Hematopoietic multipotent progenitor cell treated with erythropoietin and hydrocortisone succinate and interleukin-3 and kit ligand, for 17 days (in vitro differentiated cells): ENCODE data around the gene CGB2.
"Not testable (repeated sequence)": the region's sequence is repeated elsewhere in the genome, so short reads cannot be mapped to it uniquely, and the experiment has no call there.

Experiments used
- DNase-seq: peaks from one replicate; pipeline ENCODE4 v3.0.0-alpha.2; 2015; ENCODE audit warnings: low spot score

The CGB2 gene

GRCh38 chr19:49038111-49038510 is 6.4 kb downstream of the CGB2 start:
- not testable (repeated sequence) for DNase-seq

- not testable (repeated sequence) for DNase-seq
These were observed 7.0 kb downstream of the CGB2 start for GRCh38 chr19:49038557-49039276.

- DNase-seq: not testable (repeated sequence)
These were observed 8.0 kb downstream of the CGB2 start for GRCh38 chr19:49039736-49040135.

- no peak for DNase-seq
These were observed 10.5 kb downstream of the CGB2 start for GRCh38 chr19:49042177-49042576.

GRCh38 chr19:49042666-49043065 is 11.0 kb downstream of the CGB2 start:
- DNase-seq: not testable (repeated sequence)

GRCh38 chr19:49043548-49043947 is 11.9 kb downstream of the CGB2 start, which contains the start of gene CGB5:
CGB5 (plus strand) TSS chr19:49043848; CDS start chr19:49044210, 362 bp downstream.
- not testable (repeated sequence) for DNase-seq

- DNase-seq: not testable (repeated sequence)
These were observed 17.3 kb downstream of the CGB2 start, which contains the start of gene CGB8 for GRCh38 chr19:49049011-49049410. CGB8 (minus strand) TSS chr19:49049111; CDS start chr19:49048739, 372 bp downstream.

GRCh38 chr19:49049834-49050233 is 18.1 kb downstream of the CGB2 start:
- DNase-seq: not testable (repeated sequence)

GRCh38 chr19:49050376-49051033 is 18.8 kb downstream of the CGB2 start:
- DNase-seq: not testable (repeated sequence)

GRCh38 chr19:49056101-49056901 is 24.6 kb downstream of the CGB2 start:
- peak; percentile 32 for DNase-seq

GRCh38 chr19:49056902-49057596 is 25.4 kb downstream of the CGB2 start:
- not testable (repeated sequence) for DNase-seq

GRCh38 chr19:49057636-49058234 is 26.0 kb downstream of the CGB2 start, which contains the start of gene CGB7:
CGB7 (minus strand) TSS chr19:49057749; CDS start chr19:49055375, 2,374 bp downstream.
- no peak for DNase-seq

- DNase-seq: no peak
These were observed 26.9 kb downstream of the CGB2 start for GRCh38 chr19:49058562-49058961.

- no peak for DNase-seq
These were observed 27.4 kb downstream of the CGB2 start for GRCh38 chr19:49059053-49059452.

- no peak for DNase-seq
These were observed 29.3 kb downstream of the CGB2 start for GRCh38 chr19:49061000-49061399.

- DNase-seq: no peak
These were observed 29.8 kb downstream of the CGB2 start for GRCh38 chr19:49061445-49061844.

GRCh38 chr19:49064029-49064629 is 32.4 kb downstream of the CGB2 start:
- no peak for DNase-seq

GRCh38 chr19:49064768-49065611 is 33.3 kb downstream of the CGB2 start, which contains the start of gene NTF4:
NTF4 (minus strand) TSS chr19:49064818; CDS start chr19:49061997, 2,821 bp downstream.
- DNase-seq: no peak

GRCh38 chr19:49065905-49066512 is 34.3 kb downstream of the CGB2 start:
- no peak for DNase-seq
